Thoracic aorta endothelial cell (primary cell): ENCODE data around the gene OSR1. TPM values are rescaled to one million over a fixed set of nuclear protein-coding genes. Genes with fewer than 3 reads are reported as not detected.

ENCODE experiments used
- small RNA-seq: library from RNA; depleted of rRNA; stranded (forward); fragments of <200 nt; gene quantifications from one replicate; pipeline ENCODE3, GENCODE V24; 2012
- total RNA-seq: library from RNA; depleted of rRNA; stranded (reverse); fragments of >200 nt; gene quantifications from 2 replicates; pipeline ENCODE4 v1.2.3, GENCODE V29; 2012

Gene OSR1
- total RNA-seq: 0.07 TPM in 1 of 2 replicates, not detected in the other

DNA sequence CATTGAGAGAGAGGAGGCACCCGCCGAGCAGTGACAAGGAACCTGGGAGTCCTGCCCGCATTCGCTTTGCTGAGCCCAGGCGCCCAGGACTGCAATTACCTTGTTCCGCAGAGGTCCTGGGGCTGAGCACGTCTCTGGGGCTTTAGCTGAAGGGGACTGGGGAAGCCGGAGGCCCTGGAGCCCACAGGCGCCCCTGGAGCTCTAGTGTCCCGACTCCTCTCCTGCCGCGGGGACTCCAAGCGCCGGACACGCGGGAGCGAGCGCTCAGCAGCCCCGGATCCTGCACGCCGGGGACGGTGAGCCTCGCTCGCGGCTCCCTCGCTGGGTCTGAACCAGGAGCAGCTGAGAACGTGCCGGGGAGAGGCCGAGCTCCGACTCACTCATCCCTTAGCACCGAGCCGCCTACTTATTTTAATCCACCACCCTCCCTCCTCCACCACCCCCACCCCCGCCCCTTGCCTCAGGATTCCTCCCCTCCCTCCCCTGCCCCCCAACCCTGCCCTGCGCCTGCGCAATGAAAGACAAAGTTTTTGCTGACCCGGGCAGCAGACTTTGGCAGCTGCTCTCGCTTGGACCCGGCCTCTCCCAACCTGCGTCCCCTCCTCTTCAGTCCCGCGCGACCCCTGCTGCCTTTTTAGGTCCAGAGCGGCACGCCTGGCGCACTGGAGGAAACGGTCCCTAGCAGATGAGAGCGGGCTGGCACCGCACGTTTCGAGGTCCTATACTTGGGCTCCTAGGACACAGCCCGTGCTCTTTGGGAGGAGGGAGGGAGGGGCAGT lies at the start of gene OSR1:
Gene OSR1 (minus strand): TSS at position 382 of the 779 bp plus-strand sequence. CDS start 4,818 bp downstream, outside the sequence.

Small RNA genes lying within 50 kb of the gene (small RNA-seq; reads per million reads assigned to genes)
- gene MIR4757: not detected
